Measurements from ENCODE around the gene ACSS2.

ACSS2 gene

DNA sequence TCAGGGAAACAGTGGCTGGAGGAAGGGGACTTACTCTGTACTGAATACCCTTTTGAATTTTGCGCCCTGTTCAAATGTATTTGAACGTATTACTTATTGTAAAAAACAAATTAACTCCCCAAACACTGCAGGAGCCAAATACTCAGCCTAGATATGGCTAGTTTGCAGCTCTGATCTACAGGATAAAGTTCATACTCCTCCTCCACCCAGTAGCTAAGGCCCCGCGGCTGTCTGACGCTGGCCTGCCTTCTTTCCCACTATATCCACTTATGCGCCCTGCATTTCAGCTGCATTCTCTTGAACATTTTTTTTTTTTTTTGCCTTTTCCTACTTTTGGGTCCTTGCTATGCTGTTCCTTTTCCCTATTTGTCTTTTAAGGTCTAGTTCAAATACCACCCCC lies 72.7 kb downstream of the ACSS2 start:
- no peak for DNase-seq (ENCODE audit: low read depth)

DNA sequence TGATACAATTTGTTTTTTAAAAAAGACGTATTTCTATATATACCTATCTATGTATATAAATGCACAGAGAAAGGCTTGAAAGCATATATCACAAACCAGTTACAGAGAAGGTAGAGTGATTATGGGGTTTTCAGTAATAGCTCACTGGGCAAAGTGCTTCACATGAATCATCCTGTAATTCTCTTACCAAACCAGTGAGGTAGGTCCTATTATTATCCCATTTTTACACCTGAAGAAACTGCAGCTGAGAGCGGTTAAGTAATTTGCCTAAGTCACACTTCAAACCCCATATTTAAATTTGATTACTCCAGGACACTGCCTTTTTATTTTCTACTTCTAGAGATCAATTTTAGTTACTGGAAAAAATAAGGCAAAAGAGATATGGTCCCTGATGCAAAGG lies 74.8 kb downstream of the ACSS2 start:
- no peak for DNase-seq (ENCODE audit: low read depth)

DNA sequence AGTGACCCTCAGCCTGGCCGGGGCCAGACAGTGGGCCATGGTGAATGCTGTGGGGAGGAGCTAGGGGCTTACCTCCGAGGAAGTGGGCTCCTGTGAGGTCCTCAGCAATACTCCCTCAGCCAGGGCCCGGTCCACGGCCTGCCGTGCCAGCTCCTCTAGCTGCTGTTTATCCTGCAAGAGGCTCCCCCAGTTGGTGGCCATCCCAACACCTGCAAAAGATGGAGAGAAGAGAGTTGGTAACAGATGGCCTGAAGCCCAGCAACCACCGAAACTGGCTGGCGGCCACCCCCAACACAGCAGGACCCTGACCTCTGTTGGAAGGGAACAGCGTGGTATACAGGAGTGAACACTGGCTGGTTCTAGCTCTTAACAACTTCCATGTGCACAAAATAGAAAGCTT lies 75.2 kb downstream of the ACSS2 start:
- no peak for DNase-seq (ENCODE audit: low read depth)

DNA sequence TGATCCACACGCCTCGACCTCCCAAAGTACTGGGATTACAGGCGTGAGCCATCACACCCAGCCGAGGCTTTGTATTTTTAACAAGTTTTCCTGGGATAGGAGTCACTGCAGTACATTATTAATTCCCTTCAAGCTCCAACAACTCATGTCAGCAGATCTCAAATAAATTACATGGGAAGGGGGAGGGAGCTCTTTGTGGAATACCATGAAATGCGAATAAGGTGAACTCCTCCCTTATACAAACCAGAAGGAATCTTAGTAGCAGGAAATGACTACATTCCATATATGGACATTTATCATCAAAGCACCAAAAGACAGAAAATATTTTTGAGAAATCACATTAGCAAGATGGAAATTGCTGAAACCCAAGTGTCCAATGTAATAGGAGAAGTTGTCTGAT lies 76.3 kb downstream of the ACSS2 start:
- no peak for DNase-seq (ENCODE audit: low read depth)

DNA sequence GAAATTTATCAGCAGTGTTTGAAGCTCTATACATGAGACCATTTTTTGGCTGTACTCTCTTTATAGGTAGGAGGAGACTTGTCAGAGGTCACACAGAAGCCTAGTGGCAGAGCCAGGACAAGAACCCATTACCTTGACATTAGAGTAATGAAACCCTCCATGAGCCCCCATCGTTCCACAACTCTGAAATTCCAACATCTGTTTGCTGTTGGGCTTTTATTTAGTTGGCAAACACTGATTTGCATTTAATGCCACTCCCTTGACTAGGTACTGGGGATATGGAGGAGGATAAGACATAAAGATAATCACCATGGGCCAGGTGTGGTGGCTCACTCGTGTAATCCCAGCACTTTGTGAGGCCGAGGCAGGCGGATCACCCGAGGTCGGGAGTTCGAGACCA lies 77.5 kb downstream of the ACSS2 start:
- DNase-seq (ENCODE audit: low read depth), result no peak

DNA sequence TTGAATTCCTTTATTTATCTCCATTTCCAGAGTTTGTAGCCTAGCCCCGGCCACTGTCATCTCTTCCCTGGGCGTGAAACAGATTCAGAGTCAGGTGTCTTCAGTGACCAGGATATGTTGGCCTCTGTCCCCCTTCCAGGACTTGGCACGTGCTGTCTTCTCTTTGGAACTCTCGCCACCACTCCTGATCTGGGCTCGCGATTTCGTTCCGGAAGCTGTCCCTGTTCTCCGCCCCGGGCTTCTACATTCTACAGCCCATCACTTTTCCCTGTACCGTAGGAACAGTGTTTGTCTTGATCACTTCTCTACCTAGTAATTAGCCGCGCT lies 78.5 kb downstream of the ACSS2 start:
- peak; percentile 14 for DNase-seq (ENCODE audit: low read depth)

DNA sequence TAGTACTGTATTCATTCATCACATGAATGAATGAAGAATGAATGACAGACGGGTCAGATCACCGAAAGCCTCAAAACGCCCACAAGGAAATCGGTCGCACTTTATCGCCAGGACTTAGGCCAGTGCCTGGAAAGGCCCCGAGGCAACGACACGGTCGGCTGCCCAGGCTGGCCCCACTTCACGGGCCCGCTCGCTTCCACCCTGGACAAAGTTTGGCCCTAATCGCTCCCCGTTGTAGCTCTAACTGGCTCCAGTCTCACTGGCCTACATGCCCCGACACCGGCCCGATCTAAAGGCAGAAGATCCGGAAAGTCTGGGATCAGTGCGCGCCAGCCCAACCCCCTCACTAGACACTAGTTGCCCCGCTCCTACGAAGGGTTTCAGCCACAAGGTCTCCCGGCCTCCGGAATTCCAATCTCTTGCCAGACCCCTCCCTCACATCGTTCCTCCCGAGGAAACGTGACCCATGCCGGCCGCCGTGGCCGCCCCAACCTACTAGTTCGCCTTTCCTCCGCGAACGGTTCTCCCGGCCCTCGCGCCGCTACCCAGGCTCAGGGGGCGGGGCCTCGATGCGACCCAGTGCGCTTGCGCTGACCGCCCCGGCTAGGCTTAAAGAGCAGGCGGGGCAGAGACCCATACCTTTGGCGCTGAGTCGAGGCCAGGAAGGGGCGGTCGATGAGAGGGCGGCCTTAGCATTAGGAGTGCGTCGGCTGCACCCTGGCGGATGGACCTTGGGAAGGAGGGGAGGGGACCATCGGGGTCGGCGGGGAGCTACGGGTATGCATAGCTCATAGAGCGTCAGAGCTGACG lies 79.0 kb downstream of the ACSS2 start, which contains the start of the genes GSS and MYH7B:
GSS (minus strand) TSS at position 576 of the 810 bp plus-strand sequence. CDS start 3,954 bp downstream, outside the sequence.
MYH7B (plus strand) TSS at position 638 of the 810 bp plus-strand sequence. CDS start 22,138 bp downstream, outside the sequence.
- peak; percentile 95 for DNase-seq (ENCODE audit: low read depth)

DNA sequence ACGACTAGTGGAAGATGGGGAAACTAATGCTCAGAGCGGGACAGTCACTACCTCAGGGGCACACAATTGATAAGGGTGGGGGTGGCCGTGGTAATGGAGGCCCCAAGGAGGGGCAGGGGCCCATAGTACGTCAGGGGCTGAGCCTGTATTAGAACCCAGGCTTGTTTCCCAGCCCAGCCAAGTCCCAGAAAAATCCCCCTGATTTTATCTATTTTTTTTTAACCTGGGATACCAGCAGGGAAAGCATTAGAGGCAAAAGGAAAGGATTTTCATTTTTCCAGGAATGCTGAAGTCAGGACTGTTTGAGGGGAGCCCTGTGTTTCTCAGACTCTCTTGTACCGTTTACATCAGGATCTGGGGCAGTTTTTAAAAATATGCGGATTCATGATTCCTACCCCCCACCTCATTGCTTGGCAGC lies 79.6 kb downstream of the ACSS2 start:
- DNase-seq (ENCODE audit: low read depth), result no peak

DNA sequence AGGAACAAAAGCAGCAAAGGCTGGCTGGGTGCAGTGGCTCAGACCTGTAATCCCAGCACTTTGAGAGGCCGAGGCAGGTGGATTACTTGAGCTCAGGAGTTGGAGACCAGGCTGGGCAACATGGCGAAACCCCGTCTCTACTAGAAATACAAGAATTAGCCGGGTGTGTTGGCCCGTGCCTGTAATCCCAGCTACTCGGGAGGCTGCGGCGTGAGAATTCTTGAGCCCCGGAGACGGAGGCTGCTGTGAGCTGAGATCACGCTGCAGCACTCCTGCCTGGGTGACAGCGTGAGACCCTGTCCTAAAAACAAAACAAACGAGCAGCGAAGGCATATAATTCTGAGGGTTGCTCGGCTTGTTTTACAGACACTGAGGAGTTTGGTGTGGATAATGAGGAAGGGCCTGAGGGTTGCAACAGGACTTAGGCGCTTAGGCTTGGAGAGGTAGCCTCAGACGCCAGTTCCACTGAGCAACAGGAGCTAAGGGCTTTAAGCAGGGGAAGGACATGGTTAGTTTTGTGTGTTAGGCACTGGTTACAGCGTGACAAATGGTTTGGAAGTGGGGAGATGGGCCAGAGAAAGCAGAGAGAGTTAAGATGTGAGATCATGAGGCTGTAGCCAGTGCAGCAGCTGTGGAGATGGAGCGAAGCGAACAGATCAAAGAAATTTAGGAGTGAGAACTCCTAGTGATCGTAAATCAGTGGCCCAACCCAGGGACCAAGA lies 80.5 kb downstream of the ACSS2 start:
- no peak for DNase-seq (ENCODE audit: low read depth)

DNA sequence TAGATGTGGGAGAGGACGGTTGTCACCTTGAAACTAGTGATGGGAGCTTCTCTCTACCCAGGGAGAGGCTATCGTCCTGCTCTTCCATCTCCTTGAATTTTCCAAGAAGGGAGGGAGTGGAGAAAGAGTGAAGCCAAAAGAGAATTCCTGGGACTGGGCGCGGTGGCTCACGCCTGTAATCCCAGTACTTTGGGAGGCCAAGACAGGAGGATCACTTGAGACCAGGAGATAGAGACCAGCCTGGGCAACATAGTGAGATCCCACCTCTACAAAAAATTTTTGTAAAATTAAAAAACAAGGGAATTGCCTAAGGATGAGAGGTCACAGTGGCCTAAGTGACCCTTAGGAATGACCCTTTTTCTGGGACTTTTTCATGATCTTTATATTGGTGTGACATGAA lies 88.1 kb downstream of the ACSS2 start:
- DNase-seq (ENCODE audit: low read depth), result no peak

DNA sequence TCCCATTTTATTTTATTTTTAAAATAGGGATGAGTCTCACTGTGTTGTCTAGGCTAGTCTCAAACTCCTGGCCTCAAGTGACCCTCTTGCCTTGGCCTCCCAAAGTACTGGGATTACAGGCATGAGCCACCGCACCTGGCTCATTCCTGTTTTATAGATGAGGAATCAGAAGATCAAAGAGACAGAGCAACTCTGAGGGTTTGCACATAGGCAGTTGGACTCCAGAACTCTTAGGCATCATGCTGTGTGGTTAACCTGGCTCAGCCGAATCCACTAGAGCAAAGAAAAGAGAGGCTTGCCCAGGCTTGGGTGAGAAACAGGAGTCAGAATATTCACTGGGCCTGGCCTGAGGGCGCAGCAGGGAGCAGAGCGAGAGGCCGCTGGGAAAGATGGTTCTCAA lies 88.6 kb downstream of the ACSS2 start:
- no peak for DNase-seq (ENCODE audit: low read depth)

DNA sequence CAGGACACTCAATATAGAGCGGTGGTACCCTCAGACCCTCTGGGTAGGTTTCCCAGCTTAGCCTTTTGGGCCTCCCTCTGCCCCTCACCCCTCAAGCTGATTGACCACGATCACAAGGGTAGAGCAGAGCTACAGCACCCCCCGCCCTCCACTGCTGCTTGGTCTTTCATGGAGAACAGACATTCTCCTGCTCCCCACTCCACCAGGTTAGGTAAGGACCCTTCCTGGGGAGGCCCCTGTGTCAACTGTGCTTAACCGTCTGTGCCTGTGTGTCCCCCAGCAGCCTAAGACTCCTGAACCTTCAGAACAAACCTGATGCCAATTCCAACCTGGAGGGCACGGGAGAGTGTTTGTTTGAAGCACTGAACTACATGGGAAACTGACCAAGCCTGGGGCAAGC lies 91.0 kb downstream of the ACSS2 start:
- no peak for DNase-seq (ENCODE audit: low read depth)

DNA sequence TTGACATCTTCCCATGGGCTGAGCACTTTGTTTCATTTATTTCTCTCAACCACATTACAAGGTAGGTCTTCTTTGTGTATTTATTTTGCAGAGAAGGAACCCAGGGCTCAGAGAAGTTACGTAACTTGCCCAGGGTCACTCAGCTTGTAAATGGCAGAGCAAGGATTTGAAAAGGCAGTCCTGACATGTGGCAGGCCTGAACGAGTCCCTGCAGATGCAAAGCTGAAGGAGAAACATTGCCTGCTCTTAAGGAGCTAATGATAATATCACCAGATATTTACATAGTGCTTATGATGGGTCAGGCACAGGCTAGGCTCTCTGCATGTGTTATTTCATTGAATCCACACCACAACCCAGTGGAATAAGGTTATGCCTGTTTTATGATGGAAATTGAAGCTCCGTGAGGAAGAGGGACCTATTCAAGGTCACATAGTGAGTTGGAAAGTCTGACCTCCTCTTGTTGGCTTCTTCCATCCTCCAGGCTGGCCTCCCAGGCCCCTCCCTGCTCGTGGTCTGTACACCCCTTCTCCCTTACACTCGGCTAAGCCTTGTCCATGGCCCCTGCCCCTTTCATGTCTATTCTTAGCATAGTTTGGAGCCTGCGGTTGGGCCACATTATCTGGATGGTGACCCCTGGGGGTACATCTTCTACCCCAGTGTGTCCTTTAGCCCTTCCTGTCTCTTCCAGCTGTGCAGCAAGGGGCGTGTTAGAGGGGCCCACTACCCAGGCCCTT lies 91.8 kb downstream of the ACSS2 start:
- DNase-seq (ENCODE audit: low read depth), result no peak

DNA sequence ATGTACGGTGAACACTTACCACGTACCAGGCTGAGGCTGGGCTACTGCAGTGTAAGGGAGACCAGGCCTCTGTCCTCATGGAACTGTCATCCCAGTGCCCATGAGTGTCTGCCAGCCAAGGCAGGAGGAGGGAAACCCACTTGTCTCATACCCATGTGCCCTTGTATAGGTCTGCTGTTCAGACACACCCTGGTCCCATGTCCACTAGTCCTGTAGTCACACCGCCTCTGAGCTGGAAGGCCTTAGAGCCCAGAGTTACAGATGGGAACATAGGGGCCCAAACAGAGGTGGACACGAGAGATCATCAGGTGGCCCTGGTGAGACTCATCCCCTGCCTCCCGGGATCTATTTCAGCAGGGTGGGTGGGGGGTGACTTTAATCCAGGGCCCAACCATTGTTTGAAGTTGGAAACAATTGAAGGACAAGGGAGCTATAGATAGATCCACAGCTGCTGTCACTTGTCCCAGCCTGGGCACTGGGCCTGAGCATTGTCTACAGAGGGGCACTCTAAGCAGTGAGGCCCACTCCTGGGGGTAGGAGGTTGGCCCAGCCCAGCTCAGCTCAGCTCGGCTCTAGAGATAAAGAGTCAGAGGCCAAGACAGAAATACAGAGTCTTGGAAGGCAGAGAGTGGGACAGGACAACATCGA lies 93.9 kb downstream of the ACSS2 start:
- no peak for DNase-seq (ENCODE audit: low read depth)

DNA sequence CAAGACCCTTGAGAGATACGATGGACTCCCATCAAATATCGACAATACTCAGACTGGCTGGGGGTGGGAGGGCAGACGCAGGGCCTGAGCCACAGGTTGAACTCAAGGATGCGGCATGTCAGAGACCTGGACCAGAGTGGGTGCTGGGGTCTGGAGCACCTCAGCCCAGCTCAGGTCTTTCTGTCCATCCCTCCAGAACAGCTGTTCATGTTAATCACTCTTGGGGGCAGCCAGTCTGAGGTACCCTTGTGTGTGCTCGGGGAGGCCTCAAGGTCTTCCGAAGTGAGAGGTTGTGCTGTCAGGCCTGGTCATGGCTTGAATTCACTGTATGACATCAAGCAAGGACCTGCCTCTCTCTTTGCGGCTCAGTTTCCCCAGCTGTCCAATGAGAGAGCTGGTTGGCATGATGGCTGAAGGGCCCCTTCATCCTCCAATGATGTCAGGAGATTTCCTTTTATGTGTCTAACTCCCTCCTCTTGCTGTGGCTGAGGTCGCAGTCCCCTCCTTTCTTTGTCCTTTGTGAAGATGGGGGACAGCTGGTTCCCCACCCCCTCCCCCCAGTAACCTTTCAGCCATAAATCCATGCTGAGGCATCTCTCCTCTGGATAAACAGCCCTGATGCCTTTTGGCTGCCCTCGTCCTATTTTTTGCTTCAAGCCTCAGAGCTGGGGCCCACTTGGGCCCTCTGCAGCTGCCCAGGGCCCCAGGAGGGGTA lies 94.6 kb downstream of the ACSS2 start:
- no peak for DNase-seq (ENCODE audit: low read depth)

DNA sequence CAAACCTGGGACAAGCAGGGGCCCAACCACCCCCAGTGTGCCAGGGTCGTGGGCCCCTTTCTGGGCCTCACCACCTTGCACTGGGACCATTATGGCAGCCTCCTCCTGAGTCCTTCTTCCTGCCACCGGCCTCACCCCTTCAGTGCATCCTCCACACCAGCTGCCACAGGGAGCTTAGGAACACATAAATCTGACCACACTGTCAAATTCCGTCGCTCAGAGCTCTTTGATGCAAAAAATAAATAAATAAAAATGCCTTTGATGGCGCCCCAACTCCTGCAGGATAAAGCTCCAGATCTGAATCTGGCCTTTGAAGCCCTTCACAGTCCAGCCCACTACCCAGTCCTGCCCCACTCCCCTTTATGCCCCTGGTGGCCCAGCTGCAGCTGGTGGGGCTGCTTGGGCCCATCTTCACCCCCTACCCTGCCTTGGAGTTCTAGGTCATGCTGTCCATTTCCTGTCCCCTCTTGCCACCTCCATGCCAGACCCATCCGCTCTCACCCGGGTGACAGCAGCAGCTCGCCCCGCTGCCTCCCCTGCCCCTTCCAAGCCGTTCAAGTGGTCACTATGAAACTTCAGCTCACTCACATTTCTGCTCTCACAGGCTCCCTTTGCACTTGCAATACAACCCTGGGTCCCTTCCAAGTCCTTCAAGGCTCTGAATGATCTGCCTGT lies 95.3 kb downstream of the ACSS2 start:
- DNase-seq (ENCODE audit: low read depth), result no peak

DNA sequence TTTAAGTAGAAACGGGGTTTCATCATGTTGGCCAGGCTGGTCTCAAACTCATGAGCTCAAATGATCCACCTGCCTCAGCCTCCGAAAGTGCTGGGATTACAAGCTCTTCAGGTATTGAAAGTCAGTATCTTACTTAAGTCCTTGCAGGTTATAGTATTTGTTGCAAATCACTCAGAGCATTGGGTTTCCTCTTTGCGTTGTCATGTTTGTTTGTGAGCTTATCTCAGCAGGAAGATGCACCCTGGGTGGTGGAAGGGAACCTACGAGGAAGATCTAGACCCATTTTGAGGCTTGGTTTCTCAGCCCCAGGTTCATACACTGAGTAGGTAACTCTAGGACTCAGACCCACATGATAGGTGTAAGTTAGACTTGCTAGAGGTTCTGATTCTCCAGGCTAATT lies 97.8 kb downstream of the ACSS2 start:
- DNase-seq (ENCODE audit: low read depth), result no peak

DNA sequence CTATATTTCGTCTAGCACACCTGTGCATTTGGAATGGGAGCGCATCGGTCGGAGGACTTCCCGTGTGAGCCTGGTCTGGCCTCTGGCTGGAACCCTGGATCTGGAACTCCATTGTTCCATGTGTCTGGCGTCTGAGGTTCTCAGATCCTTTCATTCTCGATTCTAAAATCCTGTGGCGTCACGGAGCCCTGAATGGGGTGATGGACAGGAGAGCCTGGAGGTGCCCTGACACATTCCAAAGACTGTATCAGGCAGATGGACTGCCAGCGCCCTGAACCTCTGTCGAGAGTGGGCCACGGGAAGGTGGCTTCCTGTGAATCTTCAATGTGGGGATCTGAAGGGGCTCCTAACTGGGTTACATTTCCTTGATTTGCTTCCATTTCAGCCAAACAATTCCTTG lies 99.9 kb downstream of the ACSS2 start:
- no peak for DNase-seq (ENCODE audit: low read depth)

All from HS-27A (cell line).